Measurements from ENCODE around the gene UBE3A. TPM values are rescaled to one million over a fixed set of nuclear protein-coding genes. Genes with fewer than 3 reads are reported as not detected.

Gene UBE3A
- total and polyA plus RNA-seq, 9 of the 15 experiments (the other 6 are each of a cell fraction or from before 2014, with no cell fraction given), result 29.3 to 103 (median 60.2) TPM

DNA sequence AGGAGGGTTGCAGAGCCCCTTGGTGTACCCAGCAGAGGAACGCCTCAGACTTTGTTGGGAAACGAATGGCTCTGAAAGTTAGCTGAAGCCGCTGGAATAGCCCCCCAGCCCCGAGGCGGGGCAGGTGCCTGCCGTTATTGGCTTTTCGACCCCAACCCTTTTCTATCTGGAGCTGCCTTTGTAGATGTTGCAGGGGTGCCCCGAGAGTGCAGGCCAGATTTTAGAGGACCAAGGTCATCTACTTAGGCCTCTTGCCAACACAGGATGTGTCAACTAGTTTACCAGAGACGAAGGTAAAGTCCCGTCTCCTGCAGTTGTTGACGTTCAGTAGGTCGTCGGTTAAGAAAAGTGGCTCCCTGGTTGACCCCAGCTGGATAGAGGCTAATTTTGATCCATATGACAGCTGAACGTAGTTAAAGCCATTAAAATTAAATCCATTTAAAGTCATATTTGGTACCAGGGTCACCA, 579 bp upstream of the UBE3A start:
- DNase-seq (ENCODE audit: extremely low read depth in 1 of 4, low spot score in 3 of 4) (peak in 2 of 4 experiments; percentile 7 to 41), ATAC-seq (peak; percentile 1; the same call in 1 of the 3 replicates), FAIRE-seq (no peak)
- TSS peak; percentile 83 for BruUV-seq (replicated peaks)
- Histone ChIP-seq H3K9ac (ENCODE audit: insufficient read depth in 1 of 2, low read depth in 2 of 2, low read length in 2 of 2) (peak overlapping the region; percentile 63 to 99), H3K36me3 (ENCODE audit: control insufficient read depth, insufficient read depth, low read length) (peaks cover 15% of the 10 kb centered on the region; the same call in 1 of the 3 replicates), H3K79me2 (ENCODE audit: control insufficient read depth, insufficient read depth, low read length) (peaks cover 49% of the 10 kb centered on the region), H3K27ac (ENCODE audit: extremely low read depth, low read depth, low read length) (peak overlapping the region; percentile 82), H3K27me3 (ENCODE audit: control insufficient read depth in 2 of 2, insufficient read depth in 2 of 2, low read length in 2 of 2) (no peaks in the 10 kb centered on the region), H3K4me3 (peak overlapping the region; percentile 95), H3K9me3 (replicated peaks; ENCODE audit: control insufficient read depth, insufficient read depth, low read depth, low read length) (no peaks in the 10 kb centered on the region), H4K20me1 (replicated peaks; ENCODE audit: control insufficient read depth, insufficient read depth, low read length) (peaks cover 30% of the 10 kb centered on the region), H3K9me1 (ENCODE audit: control insufficient read depth, insufficient read depth, low read length) (no peaks in the 10 kb centered on the region), H2AFZ (ENCODE audit: low read depth, low read length) (peak overlapping the region; percentile 87), H3K4me1 (replicated peaks in 1 of 2; ENCODE audit: control insufficient read depth in 2 of 2, insufficient read depth in 2 of 2, low read length in 2 of 2) (peaks cover 4 to 5% of the 10 kb centered on the region in 2 experiments; a peak in 2 of 5 replicates), H3K4me2 (ENCODE audit: insufficient read depth, low read length) (peak overlapping the region; percentile 82)
- CTCF ChIA-PET (ENCODE audit: low intra/inter-chr PET ratio), result no interaction called here
- in situ Hi-C loops (cut with MboI), result no loop called here
- 3% methylated on average over 14 of the region's 14 CpGs for WGBS (ENCODE audit: insufficient coverage, low coverage, missing lambda C conversion rate)
- intact Hi-C loops (cut with micrococcal nuclease), result loop anchor here (5.0 kb wide), 3 partner anchors 42 to 92 kb away; no protein-coding TSS in a partner anchor
- POLR2A ChIA-PET, result interaction anchor here (0.6 to 1.1 kb wide), 3 partner anchors 9 to 633 kb away, joined by 3 to 7 read pairs (median 3); no protein-coding TSS in a partner anchor
- TF ChIP-seq ZNF407 (IDR thresholded peaks at IDR 0.05; ENCODE audit: low read depth), result peak; percentile 3
- TF ChIP-seq, protein P1, sequence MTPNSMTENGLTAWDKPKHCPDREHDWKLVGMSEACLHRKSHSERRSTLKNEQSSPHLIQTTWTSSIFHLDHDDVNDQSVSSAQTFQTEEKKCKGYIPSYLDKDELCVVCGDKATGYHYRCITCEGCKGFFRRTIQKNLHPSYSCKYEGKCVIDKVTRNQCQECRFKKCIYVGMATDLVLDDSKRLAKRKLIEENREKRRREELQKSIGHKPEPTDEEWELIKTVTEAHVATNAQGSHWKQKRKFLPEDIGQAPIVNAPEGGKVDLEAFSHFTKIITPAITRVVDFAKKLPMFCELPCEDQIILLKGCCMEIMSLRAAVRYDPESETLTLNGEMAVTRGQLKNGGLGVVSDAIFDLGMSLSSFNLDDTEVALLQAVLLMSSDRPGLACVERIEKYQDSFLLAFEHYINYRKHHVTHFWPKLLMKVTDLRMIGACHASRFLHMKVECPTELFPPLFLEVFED (CRISPR knock-in tag; conservative IDR thresholded peaks at IDR 0.05), result 0 out of 2 replicates have a peak, but pooled peaks have one; percentile 19
- peak; percentile 90 for TF ChIP-seq GTF2E2 (tag; IDR thresholded peaks at IDR 0.05)
- 0 out of 2 replicates have a peak, but pooled peaks have one; percentile 47 for TF ChIP-seq ZC3H4 (CRISPR knock-in tag; IDR thresholded peaks at IDR 0.05; ENCODE audit: borderline replicate concordance)
- TF ChIP-seq, protein P2, sequence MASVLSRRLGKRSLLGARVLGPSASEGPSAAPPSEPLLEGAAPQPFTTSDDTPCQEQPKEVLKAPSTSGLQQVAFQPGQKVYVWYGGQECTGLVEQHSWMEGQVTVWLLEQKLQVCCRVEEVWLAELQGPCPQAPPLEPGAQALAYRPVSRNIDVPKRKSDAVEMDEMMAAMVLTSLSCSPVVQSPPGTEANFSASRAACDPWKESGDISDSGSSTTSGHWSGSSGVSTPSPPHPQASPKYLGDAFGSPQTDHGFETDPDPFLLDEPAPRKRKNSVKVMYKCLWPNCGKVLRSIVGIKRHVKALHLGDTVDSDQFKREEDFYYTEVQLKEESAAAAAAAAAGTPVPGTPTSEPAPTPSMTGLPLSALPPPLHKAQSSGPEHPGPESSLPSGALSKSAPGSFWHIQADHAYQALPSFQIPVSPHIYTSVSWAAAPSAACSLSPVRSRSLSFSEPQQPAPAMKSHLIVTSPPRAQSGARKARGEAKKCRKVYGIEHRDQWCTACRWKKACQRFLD (CRISPR knock-in tag; IDR thresholded peaks at IDR 0.05), result peak; percentile 36; the same call in 1 of the 2 replicates
- TF ChIP-seq NFIC (IDR thresholded peaks at IDR 0.05), result peak; percentile 44
- TF ChIP-seq MCM3 (IDR thresholded peaks at IDR 0.05), result no peak
- no peak for TF ChIP-seq SRF (CRISPR knock-in tag; IDR thresholded peaks at IDR 0.05)
- no peak for TF ChIP-seq HBP1 (CRISPR knock-in tag; IDR thresholded peaks at IDR 0.05)
